C4-2B (cell line): ENCODE data around the gene KRTAP10-12.

ENCODE experiments used
- ZFX ChIP-seq: fragments of 450-650 bp; IDR thresholded peaks from 2 replicates; pipeline ENCODE4 v1.6.1; 2017
- TF ChIP-seq, protein P1 (sequence below): fragments of 450-650 bp; conservative IDR thresholded peaks from 2 replicates; pipeline ENCODE4 v1.5.1; 2017; ENCODE audit warnings: mild to moderate bottlenecking

DNA sequence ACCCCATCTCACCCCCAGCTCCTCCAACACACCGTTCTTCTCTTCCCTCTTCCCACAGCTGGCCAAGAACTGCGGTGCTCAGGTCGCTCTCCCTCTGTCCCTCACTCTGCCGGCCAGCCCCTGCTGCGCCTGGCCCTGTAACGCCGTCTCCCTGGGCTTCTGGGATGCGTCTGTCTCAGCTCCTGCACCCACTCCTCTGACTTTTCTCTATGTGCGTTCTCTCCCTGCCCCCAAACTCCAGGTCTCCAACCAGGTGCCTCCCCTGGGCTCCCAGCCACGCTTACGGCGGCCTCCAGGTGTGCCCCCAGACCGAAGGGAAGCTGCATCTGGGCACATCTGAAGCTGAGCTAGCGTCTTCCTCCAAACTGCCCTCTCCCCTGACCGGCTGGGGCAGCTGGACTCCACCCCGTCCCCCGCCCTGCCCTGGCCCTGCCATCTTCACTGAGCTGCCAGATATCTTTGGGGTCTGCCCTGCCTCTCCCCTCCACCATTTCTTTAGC is 2.6 kb downstream of the KRTAP10-12 start:
- TF ChIP-seq, protein P1, sequence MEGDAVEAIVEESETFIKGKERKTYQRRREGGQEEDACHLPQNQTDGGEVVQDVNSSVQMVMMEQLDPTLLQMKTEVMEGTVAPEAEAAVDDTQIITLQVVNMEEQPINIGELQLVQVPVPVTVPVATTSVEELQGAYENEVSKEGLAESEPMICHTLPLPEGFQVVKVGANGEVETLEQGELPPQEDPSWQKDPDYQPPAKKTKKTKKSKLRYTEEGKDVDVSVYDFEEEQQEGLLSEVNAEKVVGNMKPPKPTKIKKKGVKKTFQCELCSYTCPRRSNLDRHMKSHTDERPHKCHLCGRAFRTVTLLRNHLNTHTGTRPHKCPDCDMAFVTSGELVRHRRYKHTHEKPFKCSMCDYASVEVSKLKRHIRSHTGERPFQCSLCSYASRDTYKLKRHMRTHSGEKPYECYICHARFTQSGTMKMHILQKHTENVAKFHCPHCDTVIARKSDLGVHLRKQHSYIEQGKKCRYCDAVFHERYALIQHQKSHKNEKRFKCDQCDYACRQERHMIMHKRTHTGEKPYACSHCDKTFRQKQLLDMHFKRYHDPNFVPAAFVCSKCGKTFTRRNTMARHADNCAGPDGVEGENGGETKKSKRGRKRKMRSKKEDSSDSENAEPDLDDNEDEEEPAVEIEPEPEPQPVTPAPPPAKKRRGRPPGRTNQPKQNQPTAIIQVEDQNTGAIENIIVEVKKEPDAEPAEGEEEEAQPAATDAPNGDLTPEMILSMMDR, result no peak
- no peak for TF ChIP-seq ZFX
